SK-N-MC (cell line): Measurements from ENCODE around the gene ANKLE2.

Experiments
- EZH2 ChIP-seq: fragments of 200-600 bp; sonication (generic); IDR thresholded peaks from one replicate; pipeline ENCODE4 v1.6.1; 2017; ENCODE audit warnings: antibody characterized with exemption
- POLR2AphosphoS5 ChIP-seq: IDR thresholded peaks from 2 replicates; pipeline ENCODE4 v1.6.1; 2012; ENCODE audit warnings: mild to moderate bottlenecking, low read depth, low read length, borderline replicate concordance

GRCh38 chr12:132807295-132808092 lies 45.9 kb upstream of the ANKLE2 start:
- TF ChIP-seq EZH2: no peak
- no peak for TF ChIP-seq POLR2AphosphoS5
